B cell (primary cell): Measurements from ENCODE around the gene MTPN. TPM values are rescaled to one million over a fixed set of nuclear protein-coding genes. Genes with fewer than 3 reads are reported as not detected.
A peak's percentile ranks its signal among the peaks of the same experiment; 100 is the strongest.

Experiments
- ATAC-seq: fragments of 200-7000 bp; cut with Tn5 transposase; one replicate; pipeline ENCODE4 v1.10.0; 2021; ENCODE audit warnings: low read depth, mild to moderate bottlenecking, moderate number of reproducible peaks, moderate library complexity
- CTCF ChIA-PET: fragments of 350-600 bp; sonication (Branson Sonifier 250); formaldehyde crosslinking; loops from one replicate; lab custom pipeline; 2021; ENCODE audit warnings: antibody characterized with exemption, inconsistent platforms; lab: Charles Lee
- POLR2A ChIA-PET: fragments of 350-600 bp; sonication (Branson Sonifier 250); formaldehyde crosslinking; loops from one replicate; lab custom pipeline; 2021; ENCODE audit warnings: antibody characterized with exemption; lab: Charles Lee
- DNase-seq: peaks from one replicate; pipeline ENCODE4 v3.0.0; 2013
- H2AFZ ChIP-seq: 2 replicates; pipeline ENCODE4 v1.6.1; 2012; ENCODE audit warnings: mild to moderate bottlenecking, low read depth, low read length; ENCODE audit not compliant: insufficient read depth, poor library complexity, severe bottlenecking
- H3K27ac ChIP-seq, 2 donors: 1 replicate in 1 of 2; 2 replicates in 1 of 2; pipeline ENCODE4 v1.5.1; 2012 to 2013; ENCODE audit warnings: low read length in 2 of 2, mild to moderate bottlenecking in 2 of 2, moderate library complexity in 1 of 2
- H3K27me3 ChIP-seq, 4 experiments: fragments of 200-600 bp in 1 of 4; sonication (generic) in 1 of 4; replicated peaks in 1 of 4; 1 replicate in 2 of 4; 2 replicates in 2 of 4; pipeline versions ENCODE4 v1.6.1 to v1.7.0; 2013 to 2016; ENCODE audit warnings: low read length in 3 of 4, mild to moderate bottlenecking in 2 of 4, mixed read lengths in 1 of 4, moderate library complexity in 1 of 4; ENCODE audit not compliant: insufficient read depth in 4 of 4, control insufficient read depth in 3 of 4; ENCODE audit errors: control extremely low read depth in 1 of 4
- H3K36me3 ChIP-seq, 2 experiments: replicated peaks in 1 of 2; 1 replicate in 1 of 2; 2 replicates in 1 of 2; pipeline versions ENCODE4 v1.6.1 to v1.7.1; 2013; ENCODE audit warnings: low read length in 1 of 2; ENCODE audit not compliant: insufficient read depth in 2 of 2, control insufficient read depth in 1 of 2; ENCODE audit errors: control extremely low read depth in 1 of 2, extremely low read depth in 1 of 2
- H3K4me1 ChIP-seq, 2 donors: fragments of 200-600 bp in 1 of 2; sonication (generic) in 1 of 2; 1 replicate in 1 of 2; 2 replicates in 1 of 2; pipeline versions ENCODE4 v1.5.1 to v1.6.1; 2013 to 2017; ENCODE audit warnings: low read length in 2 of 2; ENCODE audit not compliant: control insufficient read depth in 2 of 2, insufficient read depth in 2 of 2
- H3K4me2 ChIP-seq: replicated peaks from 2 replicates; pipeline ENCODE3; 2012; ENCODE audit warnings: mild to moderate bottlenecking, low read depth, low read length; ENCODE audit not compliant: poor library complexity, severe bottlenecking
- H3K4me3 ChIP-seq, 5 experiments: fragments of 200-600 bp in 1 of 5; sonication (generic) in 1 of 5; 1 replicate in 3 of 5; 2 replicates in 2 of 5; pipeline versions ENCODE4 v1.5.1 to v1.7.0; 2011 to 2016; ENCODE audit warnings: low read length in 4 of 5, mild to moderate bottlenecking in 4 of 5, low read depth in 2 of 5, control low read depth in 1 of 5, moderate library complexity in 1 of 5; ENCODE audit not compliant: insufficient read depth in 1 of 5; ENCODE audit errors: control extremely low read depth in 1 of 5, extremely low read depth in 1 of 5
- H3K79me2 ChIP-seq: fragments of 200-600 bp; sonication (generic); one replicate; pipeline ENCODE4 v1.6.0; 2016; ENCODE audit warnings: low read length; ENCODE audit not compliant: control insufficient read depth, insufficient read depth
- H3K9ac ChIP-seq: fragments of 200-600 bp; sonication (generic); 2 replicates; pipeline ENCODE4 v1.6.1; 2017; ENCODE audit warnings: mild to moderate bottlenecking, low read length, moderate library complexity
- H3K9me3 ChIP-seq, 3 donors: one replicate each; pipeline versions ENCODE4 v1.6.1 to v1.7.1; 2013; ENCODE audit warnings: low read length in 2 of 3; ENCODE audit not compliant: control insufficient read depth in 2 of 3, insufficient read depth in 1 of 3; ENCODE audit errors: control extremely low read depth in 1 of 3
- H4K20me1 ChIP-seq: 2 replicates; pipeline ENCODE4 v1.6.0; 2012; ENCODE audit warnings: mild to moderate bottlenecking, low read length; ENCODE audit not compliant: insufficient read depth, control insufficient read depth, poor library complexity, severe bottlenecking
- H3K27ac Mint-ChIP-seq: one replicate; pipeline ENCODE4 v1.8.0; 2021; ENCODE audit warnings: mixed read lengths
- H3K27me3 Mint-ChIP-seq: one replicate; pipeline ENCODE4 v1.8.0; 2021; ENCODE audit warnings: mixed read lengths
- H3K4me1 Mint-ChIP-seq: one replicate; pipeline ENCODE4 v1.8.0; 2021; ENCODE audit warnings: mixed read lengths
- H3K4me3 Mint-ChIP-seq: one replicate; pipeline ENCODE4 v1.8.0; 2021; ENCODE audit warnings: mixed read lengths
- H3K9me3 Mint-ChIP-seq: one replicate; pipeline ENCODE4 v1.8.0; 2022; ENCODE audit warnings: mixed read lengths; ENCODE audit not compliant: insufficient read depth
- EZH2 ChIP-seq: IDR thresholded peaks from 2 replicates; pipeline ENCODE4 v1.6.1; 2012; ENCODE audit warnings: borderline replicate concordance, low read depth, mild to moderate bottlenecking, moderate library complexity, low read length; ENCODE audit not compliant: insufficient read depth, poor library complexity, severe bottlenecking
- WGBS: methylation state at CpG from one replicate; pipeline ENCODE4 v1.1.5; 2013; ENCODE audit warnings: missing lambda C conversion rate; ENCODE audit not compliant: insufficient coverage; 5-methylcytosine and 5-hydroxymethylcytosine counted together
- intact Hi-C: fragments of 100-400 bp; cut with micrococcal nuclease; formaldehyde crosslinking; loops from one replicate; pipeline ENCODE4 v1.10.0; 2022
- polyA plus RNA-seq: library from polyadenylated mRNA; depleted of rRNA; stranded (reverse); fragments of >200 nt; gene quantifications from 2 replicates; pipeline ENCODE4 v1.2.3, GENCODE V29; 2012
- total RNA-seq, 2 donors: library from RNA; stranded (reverse); fragments of 120-200 nt in 1 of 2; gene quantifications; 1 replicate in 1 of 2; 2 replicates in 1 of 2; pipeline versions ENCODE4 v1.2.3 to v1.2.4, GENCODE V29; 2013 to 2022
- TF ChIP-seq, protein P1 (sequence below): fragments of 200-600 bp; IDR thresholded peaks from one replicate; pipeline ENCODE4 v1.8.0; 2022; ENCODE audit warnings: antibody characterized with exemption, mild to moderate bottlenecking

The MTPN gene
- total and polyA plus RNA-seq, 2 donors (not counting 1 experiment from before 2014, with no cell fraction given): 60.5 to 115 TPM

DNA sequence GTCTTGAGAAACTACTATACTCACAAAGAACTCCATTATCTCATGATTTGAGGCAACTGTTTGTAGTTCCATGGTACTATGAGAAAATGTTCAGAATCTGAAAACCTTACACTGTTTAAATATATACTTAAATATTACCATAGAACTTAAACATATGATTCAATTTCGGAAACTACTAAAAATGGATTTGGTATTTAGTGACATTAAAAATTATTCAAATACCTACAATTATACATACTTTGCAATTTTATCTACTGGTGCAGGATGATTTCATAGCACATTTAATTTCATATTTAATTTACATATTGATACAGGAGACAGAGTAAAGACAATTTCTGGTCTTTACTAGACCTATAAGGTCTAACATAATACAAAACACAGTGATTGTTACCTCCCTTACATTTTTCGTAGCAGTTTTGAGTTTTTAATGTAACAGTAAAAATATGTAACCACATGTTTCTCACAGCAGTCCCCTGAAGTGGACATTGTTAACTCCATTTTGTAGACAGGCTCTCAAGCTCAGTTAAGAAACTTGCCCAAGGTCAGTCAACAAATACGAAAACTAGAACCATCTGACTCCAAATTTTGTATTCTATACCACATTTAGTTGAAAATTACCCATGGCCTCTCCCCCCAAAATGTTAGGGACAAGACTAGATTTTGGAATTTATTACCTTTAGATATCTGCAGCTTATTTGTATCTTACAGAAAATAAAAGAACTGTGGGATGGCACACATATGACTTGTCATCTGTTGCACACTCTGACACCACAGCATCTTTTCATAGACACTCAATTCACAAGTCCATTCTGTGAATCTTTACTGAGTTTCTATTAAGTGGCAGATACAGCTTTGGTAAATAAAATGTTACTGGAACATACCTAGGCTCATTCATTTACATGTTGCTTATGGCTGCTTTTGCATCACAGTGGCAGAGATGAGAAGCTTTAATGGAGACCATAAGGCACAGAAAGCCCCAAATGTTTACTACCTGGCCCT is 36.8 kb downstream of the MTPN start:
- Mint-ChIP-seq H3K4me3 (no peak overlapping the region), H3K4me1 (peaks cover 72% of the 10 kb centered on the region), H3K27ac (peak overlapping the region; percentile 39), H3K9me3 (no peaks in the 10 kb centered on the region), H3K27me3 (no peaks in the 10 kb centered on the region)
- no peak for ATAC-seq
- H3K9me3 ChIP-seq: no peaks in the 10 kb centered on the region
- H3K79me2 ChIP-seq: peaks cover 98% of the 10 kb centered on the region
- H4K20me1 ChIP-seq: peaks cover 90% of the 10 kb centered on the region
- DNase-seq: no peak
- no peak overlapping the region for H3K9ac ChIP-seq
- peaks cover 11 to 47% of the 10 kb centered on the region in 2 donors for H3K4me1 ChIP-seq
- WGBS: no CpG with 5 or more reads among the region's 3 CpGs
- intact Hi-C loops: no loop called here
- peaks cover 6 to 45% of the 10 kb centered on the region in 2 experiments for H3K36me3 ChIP-seq
- ChIA-PET POLR2A (interaction anchor here (0.7 kb wide), 1 partner anchor 31 kb away, joined by 8 read pairs; no protein-coding TSS in a partner anchor), CTCF (interaction anchor here (0.9 to 1.3 kb wide), 4 partner anchors 11 to 268 kb away, joined by 3 read pairs; no protein-coding TSS in a partner anchor)
- H2AFZ ChIP-seq: no peak overlapping the region
- H3K27me3 ChIP-seq: no peaks in the 10 kb centered on the region
- H3K27ac ChIP-seq: peak overlapping the region in 1 of 2 donors; percentile 25
- TF ChIP-seq, protein P1, sequence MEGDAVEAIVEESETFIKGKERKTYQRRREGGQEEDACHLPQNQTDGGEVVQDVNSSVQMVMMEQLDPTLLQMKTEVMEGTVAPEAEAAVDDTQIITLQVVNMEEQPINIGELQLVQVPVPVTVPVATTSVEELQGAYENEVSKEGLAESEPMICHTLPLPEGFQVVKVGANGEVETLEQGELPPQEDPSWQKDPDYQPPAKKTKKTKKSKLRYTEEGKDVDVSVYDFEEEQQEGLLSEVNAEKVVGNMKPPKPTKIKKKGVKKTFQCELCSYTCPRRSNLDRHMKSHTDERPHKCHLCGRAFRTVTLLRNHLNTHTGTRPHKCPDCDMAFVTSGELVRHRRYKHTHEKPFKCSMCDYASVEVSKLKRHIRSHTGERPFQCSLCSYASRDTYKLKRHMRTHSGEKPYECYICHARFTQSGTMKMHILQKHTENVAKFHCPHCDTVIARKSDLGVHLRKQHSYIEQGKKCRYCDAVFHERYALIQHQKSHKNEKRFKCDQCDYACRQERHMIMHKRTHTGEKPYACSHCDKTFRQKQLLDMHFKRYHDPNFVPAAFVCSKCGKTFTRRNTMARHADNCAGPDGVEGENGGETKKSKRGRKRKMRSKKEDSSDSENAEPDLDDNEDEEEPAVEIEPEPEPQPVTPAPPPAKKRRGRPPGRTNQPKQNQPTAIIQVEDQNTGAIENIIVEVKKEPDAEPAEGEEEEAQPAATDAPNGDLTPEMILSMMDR: no peak
- no peak for TF ChIP-seq EZH2
- no peak overlapping the region for H3K4me3 ChIP-seq
- H3K4me2 ChIP-seq: no peak overlapping the region
